Brain microvascular endothelial cell (primary cell): ENCODE results near the gene PTMA.
"Not testable (repeated sequence)": the region's sequence is repeated elsewhere in the genome, so short reads cannot be mapped to it uniquely, and the experiment has no call there.

ENCODE experiments used
- DNase-seq: peaks from one replicate; pipeline ENCODE4 v3.0.0-alpha.2; 2020
- H3K27ac ChIP-seq: fragments of 250-450 bp; sonication (Bioruptor Pico); 2 replicates; pipeline ENCODE4 v1.5.1; 2020; ENCODE audit warnings: mild to moderate bottlenecking, moderate library complexity
- H3K27me3 ChIP-seq: fragments of 250-450 bp; sonication (Bioruptor Pico); replicated peaks from 2 replicates; pipeline ENCODE4 v1.5.1; 2020; ENCODE audit warnings: mild to moderate bottlenecking
- H3K36me3 ChIP-seq: fragments of 250-450 bp; sonication (Bioruptor Pico); replicated peaks from 2 replicates; pipeline ENCODE4 v1.5.1; 2020; ENCODE audit warnings: mild to moderate bottlenecking
- H3K4me3 ChIP-seq: 2 replicates; pipeline ENCODE4 v1.5.1; 2011; ENCODE audit warnings: low read depth, mild to moderate bottlenecking, control low read depth, low read length, moderate library complexity
- CTCF ChIP-seq: IDR thresholded peaks from 2 replicates; pipeline ENCODE4 v1.5.1; 2011; ENCODE audit warnings: low read depth, mild to moderate bottlenecking, moderate library complexity, low read length, control low read depth, inconsistent platforms; ENCODE audit errors: missing control alignments
- in situ Hi-C: cut with HindIII; loops from 2 replicates; pipeline ENCODE4 v1.10.0; 2017; ENCODE audit warnings: low sequenced_read_pairs, low pct_ligation_motif_present

Gene PTMA

GRCh38 chr2:231745303-231746038 is 37.1 kb downstream of the PTMA start:
- no peaks in the 10 kb centered on the region for H3K36me3 ChIP-seq
- H3K27ac ChIP-seq: no peak overlapping the region
- in situ Hi-C loops: no loop called here
- no peak overlapping the region for H3K4me3 ChIP-seq
- no peaks in the 10 kb centered on the region for H3K27me3 ChIP-seq
- no peak for DNase-seq
- no peak for TF ChIP-seq CTCF

- DNase-seq, in situ Hi-C loops, H3K27ac ChIP-seq, H3K27me3 ChIP-seq, H3K4me3 ChIP-seq, H3K36me3 ChIP-seq: not testable (repeated sequence)
Observed at GRCh38 chr2:231748153-231748896, 40.0 kb downstream of the PTMA start.

- H3K27me3 ChIP-seq, H3K27ac ChIP-seq, H3K36me3 ChIP-seq, H3K4me3 ChIP-seq, DNase-seq, in situ Hi-C loops: not testable (repeated sequence)
Observed at GRCh38 chr2:231749016-231749415, 40.7 kb downstream of the PTMA start.

- DNase-seq: no peak
- H3K36me3 ChIP-seq: no peaks in the 10 kb centered on the region
- H3K27me3 ChIP-seq: no peaks in the 10 kb centered on the region
- no peak overlapping the region for H3K4me3 ChIP-seq
- TF ChIP-seq CTCF: no peak
- no peak overlapping the region for H3K27ac ChIP-seq
- in situ Hi-C loops: no loop called here
Observed at GRCh38 chr2:231751042-231751815, 42.9 kb downstream of the PTMA start.

GRCh38 chr2:231752061-231752460 is 43.7 kb downstream of the PTMA start:
- Histone ChIP-seq H3K27ac (no peak overlapping the region), H3K4me3 (no peak overlapping the region), H3K36me3 (no peaks in the 10 kb centered on the region), H3K27me3 (no peaks in the 10 kb centered on the region)
- DNase-seq: no peak
- in situ Hi-C loops: no loop called here
- TF ChIP-seq CTCF: no peak

GRCh38 chr2:231761735-231762134 is 53.4 kb downstream of the PTMA start:
- no peaks in the 10 kb centered on the region for H3K27me3 ChIP-seq
- no peak for DNase-seq
- no peak for TF ChIP-seq CTCF
- H3K4me3 ChIP-seq: no peak overlapping the region
- no peak overlapping the region for H3K27ac ChIP-seq
- no peaks in the 10 kb centered on the region for H3K36me3 ChIP-seq
- in situ Hi-C loops: no loop called here
